Fibroblast of lung (primary cell): ENCODE data around the gene GAB2. TPM values are rescaled to one million over a fixed set of nuclear protein-coding genes. Genes with fewer than 3 reads are reported as not detected.

ENCODE experiments used
- DNase-seq, 2 donors: peaks; one replicate each; pipeline versions ENCODE4 v3.0.0 to v3.0.0-alpha.2; 2010; ENCODE audit warnings: low read depth in 2 of 2
- H2AFZ ChIP-seq: 2 replicates; pipeline ENCODE4 v1.5.1; 2012; ENCODE audit warnings: low read length, control low read depth, inconsistent platforms
- H3K27ac ChIP-seq: 2 replicates; pipeline ENCODE4 v1.5.1; 2011; ENCODE audit warnings: low read length, control low read depth; ENCODE audit not compliant: insufficient read depth
- H3K27me3 ChIP-seq: 2 replicates; pipeline ENCODE4 v1.5.1; 2011; ENCODE audit warnings: mild to moderate bottlenecking, low read length; ENCODE audit not compliant: control insufficient read depth, insufficient read depth
- H3K36me3 ChIP-seq: 2 replicates; pipeline ENCODE4 v1.5.1; 2011; ENCODE audit warnings: low read length; ENCODE audit not compliant: control insufficient read depth, insufficient read depth
- H3K4me1 ChIP-seq: 2 replicates; pipeline ENCODE4 v1.5.1; 2011; ENCODE audit warnings: low read length; ENCODE audit not compliant: control insufficient read depth, insufficient read depth; ENCODE audit errors: extremely low read depth
- H3K4me2 ChIP-seq: 2 replicates; pipeline ENCODE4 v1.5.1; 2011; ENCODE audit warnings: low read length, control low read depth; ENCODE audit not compliant: insufficient read depth; ENCODE audit errors: extremely low read depth
- H3K4me3 ChIP-seq, 4 experiments: fragments of 200-600 bp in 1 of 4; sonication (generic) in 1 of 4; replicated peaks in 1 of 4; 2 replicates each; pipeline ENCODE4 v1.5.1; 2011 to 2016; ENCODE audit warnings: low read length in 4 of 4, low read depth in 3 of 4, mild to moderate bottlenecking in 3 of 4, control low read depth in 2 of 4, inconsistent platforms in 1 of 4, mixed read lengths in 1 of 4; ENCODE audit not compliant: insufficient read depth in 1 of 4; ENCODE audit errors: control extremely low read depth in 1 of 4
- H3K79me2 ChIP-seq: 2 replicates; pipeline ENCODE4 v1.5.1; 2012; ENCODE audit warnings: mild to moderate bottlenecking, low read length, inconsistent platforms; ENCODE audit not compliant: control insufficient read depth, insufficient read depth
- H3K9ac ChIP-seq: 2 replicates; pipeline ENCODE4 v1.5.1; 2011; ENCODE audit warnings: mild to moderate bottlenecking, low read length, control low read depth; ENCODE audit not compliant: insufficient read depth
- H3K9me3 ChIP-seq: 2 replicates; pipeline ENCODE4 v1.5.1; 2012; ENCODE audit warnings: low read depth, low read length; ENCODE audit not compliant: control insufficient read depth, insufficient read depth
- H4K20me1 ChIP-seq: 2 replicates; pipeline ENCODE4 v1.5.1; 2011; ENCODE audit warnings: low read length; ENCODE audit not compliant: control insufficient read depth, insufficient read depth; ENCODE audit errors: extremely low read depth
- EZH2 ChIP-seq: IDR thresholded peaks from 2 replicates; pipeline ENCODE4 v1.5.1; 2012; ENCODE audit warnings: low read length, control low read depth, mild to moderate bottlenecking; ENCODE audit errors: missing control alignments
- polyA plus RNA-seq, 2 donors: library from polyadenylated mRNA; depleted of rRNA in 1 of 2; stranded (reverse) in 1 of 2; unstranded in 1 of 2; fragments of >200 nt; gene quantifications; 2 replicates each; pipeline ENCODE4 v1.2.1, GENCODE V29; 2011 to 2012; ENCODE audit warnings: missing spikeins in 1 of 2
- total RNA-seq: library from RNA; depleted of rRNA; stranded (reverse); fragments of >200 nt; gene quantifications from 2 replicates; pipeline ENCODE4 v1.2.1, GENCODE V29; 2014
- TF ChIP-seq, protein P1 (sequence below), 2 donors: IDR thresholded peaks in 1 of 2; conservative IDR thresholded peaks in 1 of 2; 1 replicate in 1 of 2; 2 replicates in 1 of 2; pipeline ENCODE4 v1.5.1; 2011 to 2012; ENCODE audit warnings: low read length in 2 of 2, control low read depth in 1 of 2, inconsistent platforms in 1 of 2, low read depth in 1 of 2, mild to moderate bottlenecking in 1 of 2

Gene GAB2
- total and polyA plus RNA-seq, 2 donors (not counting 1 experiment from before 2014, with no cell fraction given) = 7.1 to 14.0 TPM

DNA sequence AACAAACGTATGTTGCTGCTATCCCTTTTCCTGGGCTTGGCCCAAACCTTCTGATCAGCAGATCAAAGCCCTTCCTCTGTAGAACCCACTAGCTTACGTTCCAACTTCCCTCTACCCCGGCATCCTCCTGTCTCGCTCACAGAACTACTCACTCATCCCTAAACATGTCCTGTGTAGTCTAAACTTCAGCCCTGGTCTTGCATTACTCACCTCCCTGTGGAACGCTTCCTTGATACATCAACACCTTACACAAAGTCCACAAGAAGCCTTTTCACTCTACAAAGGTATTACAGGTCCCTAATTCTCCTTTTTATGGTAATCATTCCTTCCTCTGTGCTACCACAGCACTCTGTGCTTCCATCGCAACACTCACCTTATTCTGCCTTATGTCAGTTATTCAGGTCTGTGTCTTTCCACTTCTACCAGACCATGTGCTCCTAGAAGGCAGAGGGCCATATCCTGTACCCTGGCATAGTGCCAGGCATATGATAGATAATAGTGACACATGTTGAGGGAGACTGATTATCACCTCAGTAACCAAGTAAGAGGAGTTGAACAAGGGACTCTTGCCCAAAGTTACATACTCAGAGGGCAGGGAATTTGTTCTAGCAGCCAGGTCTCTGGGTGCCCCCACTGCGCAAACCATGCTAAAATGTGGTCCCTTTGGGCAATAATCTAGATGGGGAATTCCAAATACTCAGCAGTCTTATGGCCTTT lies 187.3 kb downstream of the GAB2 start:
- no peak overlapping the region for H2AFZ ChIP-seq
- no peak for DNase-seq
- TF ChIP-seq, protein P1, sequence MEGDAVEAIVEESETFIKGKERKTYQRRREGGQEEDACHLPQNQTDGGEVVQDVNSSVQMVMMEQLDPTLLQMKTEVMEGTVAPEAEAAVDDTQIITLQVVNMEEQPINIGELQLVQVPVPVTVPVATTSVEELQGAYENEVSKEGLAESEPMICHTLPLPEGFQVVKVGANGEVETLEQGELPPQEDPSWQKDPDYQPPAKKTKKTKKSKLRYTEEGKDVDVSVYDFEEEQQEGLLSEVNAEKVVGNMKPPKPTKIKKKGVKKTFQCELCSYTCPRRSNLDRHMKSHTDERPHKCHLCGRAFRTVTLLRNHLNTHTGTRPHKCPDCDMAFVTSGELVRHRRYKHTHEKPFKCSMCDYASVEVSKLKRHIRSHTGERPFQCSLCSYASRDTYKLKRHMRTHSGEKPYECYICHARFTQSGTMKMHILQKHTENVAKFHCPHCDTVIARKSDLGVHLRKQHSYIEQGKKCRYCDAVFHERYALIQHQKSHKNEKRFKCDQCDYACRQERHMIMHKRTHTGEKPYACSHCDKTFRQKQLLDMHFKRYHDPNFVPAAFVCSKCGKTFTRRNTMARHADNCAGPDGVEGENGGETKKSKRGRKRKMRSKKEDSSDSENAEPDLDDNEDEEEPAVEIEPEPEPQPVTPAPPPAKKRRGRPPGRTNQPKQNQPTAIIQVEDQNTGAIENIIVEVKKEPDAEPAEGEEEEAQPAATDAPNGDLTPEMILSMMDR (conservative IDR thresholded peaks at IDR 0.05 in 1 of 2, IDR thresholded peaks at IDR 0.05 in 1 of 2; ENCODE audit: low read depth in 1 of 2, low read length in 2 of 2) = no peak
- no peak for TF ChIP-seq EZH2
- no peaks in the 10 kb centered on the region for H4K20me1 ChIP-seq
- no peak overlapping the region for H3K4me2 ChIP-seq
- H3K4me3 ChIP-seq = no peak overlapping the region
- no peak overlapping the region for H3K9ac ChIP-seq
- H3K9me3 ChIP-seq = no peaks in the 10 kb centered on the region
- no peaks in the 10 kb centered on the region for H3K36me3 ChIP-seq
- H3K27ac ChIP-seq = no peak overlapping the region
- no peaks in the 10 kb centered on the region for H3K4me1 ChIP-seq
- no peaks in the 10 kb centered on the region for H3K27me3 ChIP-seq
- H3K79me2 ChIP-seq = no peaks in the 10 kb centered on the region

DNA sequence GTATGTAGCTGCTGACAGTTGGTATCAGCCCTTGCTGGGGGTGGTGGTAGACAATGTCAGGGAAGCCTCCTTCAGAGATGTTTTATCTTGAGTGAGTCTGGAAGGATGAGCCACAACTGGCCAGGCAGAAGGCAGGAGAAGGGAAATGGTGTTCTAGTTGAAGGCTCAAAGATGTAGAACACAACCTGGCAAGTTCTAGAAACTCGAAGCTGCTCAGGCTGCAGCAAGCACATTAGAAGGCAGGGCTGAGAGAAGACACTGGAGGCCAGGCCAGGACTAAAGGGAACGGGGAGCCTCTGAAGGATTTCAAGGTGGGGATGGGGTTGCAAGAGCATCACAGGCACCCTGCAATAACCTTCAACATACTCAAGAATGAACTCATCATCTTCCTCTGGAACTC lies 188.5 kb downstream of the GAB2 start:
- Histone ChIP-seq H3K4me3 (no peak overlapping the region), H3K27me3 (no peaks in the 10 kb centered on the region), H3K4me1 (no peaks in the 10 kb centered on the region), H2AFZ (no peak overlapping the region), H3K9me3 (no peaks in the 10 kb centered on the region), H3K36me3 (peaks cover 2% of the 10 kb centered on the region), H3K79me2 (no peaks in the 10 kb centered on the region), H3K9ac (no peak overlapping the region), H3K27ac (no peak overlapping the region), H3K4me2 (no peak overlapping the region), H4K20me1 (no peaks in the 10 kb centered on the region)
- TF ChIP-seq, protein P1 (conservative IDR thresholded peaks at IDR 0.05 in 1 of 2, IDR thresholded peaks at IDR 0.05 in 1 of 2; ENCODE audit: low read depth in 1 of 2, low read length in 2 of 2) = no peak
- TF ChIP-seq EZH2 = no peak
- DNase-seq = no peak

- H3K36me3 ChIP-seq = peaks cover 2% of the 10 kb centered on the region
- H3K4me2 ChIP-seq = no peak overlapping the region
- H3K9me3 ChIP-seq = no peaks in the 10 kb centered on the region
- no peak overlapping the region for H3K27ac ChIP-seq
- no peak overlapping the region for H3K4me3 ChIP-seq
- H3K9ac ChIP-seq = no peak overlapping the region
- no peaks in the 10 kb centered on the region for H3K4me1 ChIP-seq
- no peak overlapping the region for H2AFZ ChIP-seq
- DNase-seq = peak; percentile 41 to 65
- no peaks in the 10 kb centered on the region for H4K20me1 ChIP-seq
- TF ChIP-seq, protein P1 (conservative IDR thresholded peaks at IDR 0.05 in 1 of 2, IDR thresholded peaks at IDR 0.05 in 1 of 2; ENCODE audit: low read depth in 1 of 2, low read length in 2 of 2) = peak; percentile 40 to 60
- TF ChIP-seq EZH2 = no peak
- no peaks in the 10 kb centered on the region for H3K27me3 ChIP-seq
- no peaks in the 10 kb centered on the region for H3K79me2 ChIP-seq
These were observed 189.2 kb downstream of the GAB2 start for GRCh38 chr11:78228467-78228866.
